IPS-15b (cell line): Measurements from ENCODE around the gene ZSWIM6.

Experiments used
- H3K27me3 ChIP-seq: one replicate; pipeline ENCODE4 v1.6.1; 2013; ENCODE audit warnings: low read length; ENCODE audit not compliant: control insufficient read depth, insufficient read depth
- H3K36me3 ChIP-seq: one replicate; pipeline ENCODE4 v1.6.1; 2013; ENCODE audit warnings: low read length; ENCODE audit not compliant: control insufficient read depth, insufficient read depth
- H3K4me1 ChIP-seq: one replicate; pipeline ENCODE4 v1.6.1; 2013; ENCODE audit warnings: mild to moderate bottlenecking, low read length; ENCODE audit not compliant: control insufficient read depth, insufficient read depth
- H3K4me3 ChIP-seq: one replicate; pipeline ENCODE4 v1.5.1; 2013; ENCODE audit warnings: low read depth, low read length
- H3K9ac ChIP-seq: one replicate; pipeline ENCODE4 v1.6.1; 2013; ENCODE audit warnings: low read depth, mild to moderate bottlenecking, low read length
- H3K9me3 ChIP-seq: one replicate; pipeline ENCODE4 v1.6.1; 2013; ENCODE audit warnings: mild to moderate bottlenecking, low read length; ENCODE audit not compliant: control insufficient read depth, insufficient read depth

ZSWIM6 gene

GRCh38 chr5:61339764-61340163, 7.7 kb downstream of the ZSWIM6 start:
- H3K27me3 ChIP-seq: peaks cover 32% of the 10 kb centered on the region
- H3K4me1 ChIP-seq: peaks cover 6% of the 10 kb centered on the region
- no peaks in the 10 kb centered on the region for H3K9me3 ChIP-seq
- H3K9ac ChIP-seq: no peak overlapping the region
- no peak overlapping the region for H3K4me3 ChIP-seq
- no peaks in the 10 kb centered on the region for H3K36me3 ChIP-seq

GRCh38 chr5:61340775-61341361, 8.8 kb downstream of the ZSWIM6 start:
- no peak overlapping the region for H3K9ac ChIP-seq
- peaks cover 2% of the 10 kb centered on the region for H3K4me1 ChIP-seq
- peaks cover 21% of the 10 kb centered on the region for H3K27me3 ChIP-seq
- no peak overlapping the region for H3K4me3 ChIP-seq
- H3K36me3 ChIP-seq: no peaks in the 10 kb centered on the region
- H3K9me3 ChIP-seq: no peaks in the 10 kb centered on the region

- no peak overlapping the region for H3K4me3 ChIP-seq
- no peaks in the 10 kb centered on the region for H3K36me3 ChIP-seq
- H3K9ac ChIP-seq: no peak overlapping the region
- H3K4me1 ChIP-seq: no peaks in the 10 kb centered on the region
- peaks cover 11% of the 10 kb centered on the region for H3K27me3 ChIP-seq
- no peaks in the 10 kb centered on the region for H3K9me3 ChIP-seq
Observed at GRCh38 chr5:61342071-61342501, 10.0 kb downstream of the ZSWIM6 start.

GRCh38 chr5:61344187-61344944, 12.3 kb downstream of the ZSWIM6 start:
- Histone ChIP-seq H3K9me3 (no peaks in the 10 kb centered on the region), H3K9ac (no peak overlapping the region), H3K36me3 (no peaks in the 10 kb centered on the region), H3K27me3 (no peaks in the 10 kb centered on the region), H3K4me3 (no peak overlapping the region), H3K4me1 (no peaks in the 10 kb centered on the region)

GRCh38 chr5:61346511-61346910, 14.5 kb downstream of the ZSWIM6 start:
- Histone ChIP-seq H3K36me3 (no peaks in the 10 kb centered on the region), H3K4me1 (no peaks in the 10 kb centered on the region), H3K4me3 (no peak overlapping the region), H3K9me3 (no peaks in the 10 kb centered on the region), H3K9ac (no peak overlapping the region), H3K27me3 (no peaks in the 10 kb centered on the region)

- H3K9me3 ChIP-seq: no peaks in the 10 kb centered on the region
- no peaks in the 10 kb centered on the region for H3K36me3 ChIP-seq
- no peaks in the 10 kb centered on the region for H3K4me1 ChIP-seq
- H3K4me3 ChIP-seq: no peak overlapping the region
- no peak overlapping the region for H3K9ac ChIP-seq
- no peaks in the 10 kb centered on the region for H3K27me3 ChIP-seq
Observed at GRCh38 chr5:61347080-61347479, 15.0 kb downstream of the ZSWIM6 start.

GRCh38 chr5:61348447-61348846, 16.4 kb downstream of the ZSWIM6 start:
- no peaks in the 10 kb centered on the region for H3K27me3 ChIP-seq
- no peaks in the 10 kb centered on the region for H3K9me3 ChIP-seq
- H3K4me3 ChIP-seq: no peak overlapping the region
- H3K4me1 ChIP-seq: no peaks in the 10 kb centered on the region
- H3K36me3 ChIP-seq: no peaks in the 10 kb centered on the region
- H3K9ac ChIP-seq: no peak overlapping the region

- Histone ChIP-seq H3K9ac (no peak overlapping the region), H3K4me3 (no peak overlapping the region), H3K27me3 (no peaks in the 10 kb centered on the region), H3K4me1 (no peaks in the 10 kb centered on the region), H3K36me3 (no peaks in the 10 kb centered on the region), H3K9me3 (no peaks in the 10 kb centered on the region)
Observed at GRCh38 chr5:61349935-61350334, 17.9 kb downstream of the ZSWIM6 start.

GRCh38 chr5:61350535-61350934, 18.5 kb downstream of the ZSWIM6 start:
- no peak overlapping the region for H3K4me3 ChIP-seq
- H3K4me1 ChIP-seq: no peaks in the 10 kb centered on the region
- no peaks in the 10 kb centered on the region for H3K9me3 ChIP-seq
- H3K9ac ChIP-seq: no peak overlapping the region
- H3K27me3 ChIP-seq: no peaks in the 10 kb centered on the region
- no peaks in the 10 kb centered on the region for H3K36me3 ChIP-seq

- Histone ChIP-seq H3K9ac (no peak overlapping the region), H3K36me3 (no peaks in the 10 kb centered on the region), H3K27me3 (no peaks in the 10 kb centered on the region), H3K9me3 (no peaks in the 10 kb centered on the region), H3K4me1 (no peaks in the 10 kb centered on the region), H3K4me3 (no peak overlapping the region)
Observed at GRCh38 chr5:61351733-61352132, 19.7 kb downstream of the ZSWIM6 start.

GRCh38 chr5:61352180-61352579, 20.1 kb downstream of the ZSWIM6 start:
- Histone ChIP-seq H3K27me3 (no peaks in the 10 kb centered on the region), H3K36me3 (no peaks in the 10 kb centered on the region), H3K4me3 (no peak overlapping the region), H3K9me3 (no peaks in the 10 kb centered on the region), H3K4me1 (no peaks in the 10 kb centered on the region), H3K9ac (no peak overlapping the region)

- Histone ChIP-seq H3K4me3 (no peak overlapping the region), H3K36me3 (no peaks in the 10 kb centered on the region), H3K9me3 (no peaks in the 10 kb centered on the region), H3K9ac (no peak overlapping the region), H3K27me3 (no peaks in the 10 kb centered on the region), H3K4me1 (no peaks in the 10 kb centered on the region)
Observed at GRCh38 chr5:61352612-61353156, 20.6 kb downstream of the ZSWIM6 start.
